IMR-90 (cell line): Measurements from ENCODE around the gene PTPMT1. TPM values are rescaled to one million over a fixed set of nuclear protein-coding genes. Genes with fewer than 3 reads are reported as not detected.

Experiments
- ATAC-seq: fragments of 200-7000 bp; cut with Tn5 transposase; 2 replicates; pipeline ENCODE4 v1.9.1; 2020; ENCODE audit warnings: low read depth, mild to moderate bottlenecking, moderate library complexity
- BruUV-seq: library from RNA; stranded (reverse); fragments of 400-500 nt; replicated peaks from 2 replicates; lab custom pipeline; 2021; lab: Mats Ljungman, UMichigan
- CTCF ChIA-PET: fragments of 300-600 bp; formaldehyde crosslinking; extraction: SDS; loops from one replicate; lab custom pipeline; 2021; ENCODE audit warnings: antibody characterized with exemption; lab: Yijun Ruan, JAX
- POLR2A ChIA-PET: fragments of 300-600 bp; sonication (Branson Sonifier 250); formaldehyde crosslinking; loops from one replicate; lab custom pipeline; 2022; ENCODE audit warnings: antibody characterized with exemption; ENCODE audit not compliant: unreplicated experiment; lab: Charles Lee
- DNase-seq: peaks from one replicate; pipeline ENCODE4 v3.0.0; 2013
- H2AFZ ChIP-seq: replicated peaks from 2 replicates; pipeline ENCODE3; 2013; ENCODE audit warnings: low read length, mild to moderate bottlenecking; ENCODE audit not compliant: poor library complexity
- H2AK5ac ChIP-seq: 2 replicates; pipeline ENCODE4 v1.6.1; 2013; ENCODE audit warnings: low read depth, low read length, inconsistent platforms
- H2AK9ac ChIP-seq: replicated peaks from 2 replicates; pipeline ENCODE3; 2013; ENCODE audit warnings: mild to moderate bottlenecking, low read depth, low read length, moderate library complexity; ENCODE audit not compliant: poor library complexity
- H2BK120ac ChIP-seq: 2 replicates; pipeline ENCODE4 v1.6.1; 2013; ENCODE audit warnings: low read depth, low read length, inconsistent platforms
- H2BK15ac ChIP-seq: 3 replicates; pipeline ENCODE4 v1.6.1; 2013; ENCODE audit warnings: low read depth, low read length, inconsistent platforms
- H2BK20ac ChIP-seq: 2 replicates; pipeline ENCODE4 v1.6.1; 2013; ENCODE audit warnings: low read depth, mild to moderate bottlenecking, inconsistent platforms, low read length, moderate library complexity
- H2BK5ac ChIP-seq: 2 replicates; pipeline ENCODE4 v1.6.1; 2013; ENCODE audit warnings: mild to moderate bottlenecking, low read depth, low read length, inconsistent platforms; ENCODE audit not compliant: poor library complexity, severe bottlenecking
- H3K14ac ChIP-seq: replicated peaks from 2 replicates; pipeline ENCODE4 v1.6.1; 2013; ENCODE audit warnings: low read depth, low read length, inconsistent platforms
- H3K18ac ChIP-seq: 2 replicates; pipeline ENCODE4 v1.6.1; 2013; ENCODE audit warnings: low read depth, low read length, control low read depth
- H3K23ac ChIP-seq: 2 replicates; pipeline ENCODE4 v1.6.1; 2013; ENCODE audit warnings: low read depth, low read length, inconsistent platforms
- H3K27ac ChIP-seq: 2 replicates; pipeline ENCODE4 v1.5.1; 2013; ENCODE audit warnings: mild to moderate bottlenecking, control low read depth, low read length; ENCODE audit not compliant: insufficient read depth
- H3K27me3 ChIP-seq: 2 replicates; pipeline ENCODE4 v1.6.1; 2013; ENCODE audit warnings: low read length; ENCODE audit not compliant: control insufficient read depth, insufficient read depth
- H3K36me3 ChIP-seq: 2 replicates; pipeline ENCODE4 v1.6.1; 2013; ENCODE audit warnings: low read length, mixed read lengths; ENCODE audit not compliant: control insufficient read depth, insufficient read depth
- H3K4ac ChIP-seq: 2 replicates; pipeline ENCODE4 v1.6.1; 2013; ENCODE audit warnings: low read depth, low read length, inconsistent platforms
- H3K4me1 ChIP-seq: 2 replicates; pipeline ENCODE4 v1.6.1; 2013; ENCODE audit warnings: low read length, mixed read lengths; ENCODE audit not compliant: control insufficient read depth, insufficient read depth
- H3K4me2 ChIP-seq: 2 replicates; pipeline ENCODE4 v1.6.1; 2013; ENCODE audit warnings: low read depth, mild to moderate bottlenecking, control low read depth, low read length, moderate library complexity
- H3K4me3 ChIP-seq: 2 replicates; pipeline ENCODE4 v1.5.1; 2013; ENCODE audit warnings: low read depth, mild to moderate bottlenecking, control low read depth, low read length, moderate library complexity; ENCODE audit not compliant: insufficient read depth
- H3K56ac ChIP-seq: 2 replicates; pipeline ENCODE4 v1.6.1; 2013; ENCODE audit warnings: low read length, inconsistent platforms; ENCODE audit not compliant: insufficient read depth; ENCODE audit errors: extremely low read depth
- H3K79me1 ChIP-seq, 2 experiments: 2 replicates each; pipeline ENCODE4 v1.6.1; 2013; ENCODE audit warnings: low read length in 2 of 2, inconsistent platforms in 1 of 2, low read depth in 1 of 2
- H3K9ac ChIP-seq: 2 replicates; pipeline ENCODE4 v1.6.1; 2013; ENCODE audit warnings: low read depth, low read length, control low read depth
- H3K9me1 ChIP-seq: 2 replicates; pipeline ENCODE4 v1.6.1; 2013; ENCODE audit warnings: low read length, inconsistent platforms; ENCODE audit not compliant: insufficient read depth
- H3K9me3 ChIP-seq: 2 replicates; pipeline ENCODE4 v1.6.1; 2013; ENCODE audit warnings: low read length; ENCODE audit not compliant: control insufficient read depth, insufficient read depth
- H4K20me1 ChIP-seq: 2 replicates; pipeline ENCODE4 v1.6.1; 2013; ENCODE audit warnings: low read length, inconsistent platforms; ENCODE audit not compliant: insufficient read depth
- H4K5ac ChIP-seq: 2 replicates; pipeline ENCODE4 v1.6.1; 2013; ENCODE audit warnings: mild to moderate bottlenecking, low read depth, low read length, control low read depth
- H4K8ac ChIP-seq, 2 experiments: 2 replicates each; pipeline ENCODE4 v1.6.1; 2013; ENCODE audit warnings: low read depth in 2 of 2, low read length in 2 of 2, control low read depth in 1 of 2, inconsistent platforms in 1 of 2
- H4K91ac ChIP-seq: 2 replicates; pipeline ENCODE4 v1.6.1; 2013; ENCODE audit warnings: low read depth, low read length, inconsistent platforms; ENCODE audit not compliant: insufficient read depth
- BHLHE40 ChIP-seq: fragments of 150-350 bp; IDR thresholded peaks from 2 replicates; pipeline ENCODE4 v1.6.1; 2016; ENCODE audit warnings: mild to moderate bottlenecking, low read depth, low read length
- CEBPB ChIP-seq: IDR thresholded peaks from 2 replicates; pipeline ENCODE4 v1.6.1; 2012; ENCODE audit warnings: low read depth, low read length, improper control_type of control experiment
- CHD1 ChIP-seq: IDR thresholded peaks from 2 replicates; pipeline ENCODE4 v1.6.1; 2012; ENCODE audit warnings: low read depth, low read length, improper control_type of control experiment
- FOS ChIP-seq: fragments of 150-350 bp; IDR thresholded peaks from 2 replicates; pipeline ENCODE4 v1.6.1; 2016; ENCODE audit warnings: low read depth, low read length
- MAZ ChIP-seq: IDR thresholded peaks from 2 replicates; pipeline ENCODE4 v1.6.1; 2012; ENCODE audit warnings: low read depth, mild to moderate bottlenecking, low read length, improper control_type of control experiment, moderate library complexity, borderline replicate concordance
- RAD21 ChIP-seq: IDR thresholded peaks from 2 replicates; pipeline ENCODE4 v1.6.1; 2012; ENCODE audit warnings: low read length, improper control_type of control experiment
- RCOR1 ChIP-seq: IDR thresholded peaks from 2 replicates; pipeline ENCODE4 v1.6.1; 2012; ENCODE audit warnings: mild to moderate bottlenecking, low read length, improper control_type of control experiment; ENCODE audit not compliant: insufficient replicate concordance
- SMC3 ChIP-seq: fragments of 150-350 bp; IDR thresholded peaks from 2 replicates; pipeline ENCODE4 v1.6.1; 2016; ENCODE audit warnings: low read depth, mild to moderate bottlenecking, antibody characterized with exemption, low read length, moderate library complexity
- WGBS, 2 experiments: methylation state at CpG; one replicate each; pipeline versions ENCODE4 v1.1.5 to v1.1.7; 2013; ENCODE audit warnings: missing lambda C conversion rate in 2 of 2; ENCODE audit not compliant: insufficient read length in 1 of 2; ENCODE audit errors: extremely low coverage in 2 of 2; 5-methylcytosine and 5-hydroxymethylcytosine counted together
- dilution Hi-C: fragments of 300-500 bp; cut with HindIII; formaldehyde crosslinking; loops from one replicate; pipeline ENCODE4 v1.14.3; 2018; ENCODE audit warnings: low sequenced_read_pairs; ENCODE audit not compliant: unreplicated experiment
- in situ Hi-C: fragments of 300-500 bp; cut with MboI; formaldehyde crosslinking; loops from 3 replicates; pipeline ENCODE4 v1.14.3; 2019; ENCODE audit warnings: low sequenced_read_pairs, inconsistent platforms, mixed read lengths
- intact Hi-C: fragments of 100-400 bp; cut with micrococcal nuclease; formaldehyde crosslinking; loops from 2 replicates; pipeline ENCODE4 v1.10.0; 2022
- polyA plus RNA-seq, 3 experiments: library from polyadenylated mRNA; depleted of rRNA; stranded (reverse); fragments of >200 nt; gene quantifications; 2 replicates each; pipeline ENCODE4 v1.2.3, GENCODE V29; 2012; ENCODE audit warnings: low replicate concordance in 1 of 3
- total RNA-seq: library from RNA; depleted of rRNA; stranded (reverse); fragments of >200 nt; gene quantifications from 2 replicates; pipeline ENCODE4 v1.2.3, GENCODE V29; 2012
- TF ChIP-seq, protein P1 (sequence below): fragments of 150-350 bp; IDR thresholded peaks from 2 replicates; pipeline ENCODE4 v1.6.1; 2017; ENCODE audit warnings: mild to moderate bottlenecking, antibody characterized with exemption, low read length, low read depth
- TF ChIP-seq, protein P2 (sequence below): fragments of 150-350 bp; IDR thresholded peaks from 2 replicates; pipeline ENCODE4 v1.6.1; 2016; ENCODE audit warnings: low read depth, mild to moderate bottlenecking, low read length, moderate library complexity, borderline replicate concordance
- TF ChIP-seq, protein P3 (sequence below): conservative IDR thresholded peaks from 2 replicates; pipeline ENCODE4 v1.5.1; 2012; ENCODE audit warnings: mild to moderate bottlenecking, low read depth, low read length, improper control_type of control experiment

The PTPMT1 gene
- total and polyA plus RNA-seq, 2 of the 4 experiments (the other 2 are of a cell fraction), result 51.6 to 55.0 TPM

DNA sequence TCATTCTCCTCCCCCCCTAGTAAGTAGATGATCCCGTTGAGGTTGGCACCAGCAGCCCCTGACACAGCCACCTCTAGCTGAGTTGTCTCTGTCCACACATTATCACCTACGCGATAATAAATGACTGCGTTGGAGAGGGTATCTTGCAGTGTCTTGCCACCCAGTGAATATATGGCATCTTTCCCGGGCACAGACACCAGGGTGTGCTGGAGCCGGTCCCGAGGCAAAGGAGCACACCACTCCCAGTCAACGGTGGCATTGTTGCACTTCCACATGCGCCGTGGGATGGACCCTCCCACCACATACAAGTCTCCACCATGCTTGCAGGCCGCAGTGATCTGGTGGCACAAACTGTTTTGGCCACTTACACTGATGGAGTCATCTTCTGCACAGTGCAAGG is 7.9 kb downstream of the PTPMT1 start:
- no peak overlapping the region for H3K9ac ChIP-seq
- no peak overlapping the region for H3K18ac ChIP-seq
- H3K9me1 ChIP-seq, result peaks cover 17% of the 10 kb centered on the region
- TF ChIP-seq, protein P1, sequence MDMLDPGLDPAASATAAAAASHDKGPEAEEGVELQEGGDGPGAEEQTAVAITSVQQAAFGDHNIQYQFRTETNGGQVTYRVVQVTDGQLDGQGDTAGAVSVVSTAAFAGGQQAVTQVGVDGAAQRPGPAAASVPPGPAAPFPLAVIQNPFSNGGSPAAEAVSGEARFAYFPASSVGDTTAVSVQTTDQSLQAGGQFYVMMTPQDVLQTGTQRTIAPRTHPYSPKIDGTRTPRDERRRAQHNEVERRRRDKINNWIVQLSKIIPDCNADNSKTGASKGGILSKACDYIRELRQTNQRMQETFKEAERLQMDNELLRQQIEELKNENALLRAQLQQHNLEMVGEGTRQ, result no peak
- TF ChIP-seq MAZ (no peak), SMC3 (no peak), RAD21 (no peak), CHD1 (no peak), RCOR1 (no peak), CEBPB (no peak), FOS (no peak), BHLHE40 (no peak)
- TF ChIP-seq, protein P2, sequence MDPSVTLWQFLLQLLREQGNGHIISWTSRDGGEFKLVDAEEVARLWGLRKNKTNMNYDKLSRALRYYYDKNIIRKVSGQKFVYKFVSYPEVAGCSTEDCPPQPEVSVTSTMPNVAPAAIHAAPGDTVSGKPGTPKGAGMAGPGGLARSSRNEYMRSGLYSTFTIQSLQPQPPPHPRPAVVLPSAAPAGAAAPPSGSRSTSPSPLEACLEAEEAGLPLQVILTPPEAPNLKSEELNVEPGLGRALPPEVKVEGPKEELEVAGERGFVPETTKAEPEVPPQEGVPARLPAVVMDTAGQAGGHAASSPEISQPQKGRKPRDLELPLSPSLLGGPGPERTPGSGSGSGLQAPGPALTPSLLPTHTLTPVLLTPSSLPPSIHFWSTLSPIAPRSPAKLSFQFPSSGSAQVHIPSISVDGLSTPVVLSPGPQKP, result no peak
- TF ChIP-seq, protein P3, sequence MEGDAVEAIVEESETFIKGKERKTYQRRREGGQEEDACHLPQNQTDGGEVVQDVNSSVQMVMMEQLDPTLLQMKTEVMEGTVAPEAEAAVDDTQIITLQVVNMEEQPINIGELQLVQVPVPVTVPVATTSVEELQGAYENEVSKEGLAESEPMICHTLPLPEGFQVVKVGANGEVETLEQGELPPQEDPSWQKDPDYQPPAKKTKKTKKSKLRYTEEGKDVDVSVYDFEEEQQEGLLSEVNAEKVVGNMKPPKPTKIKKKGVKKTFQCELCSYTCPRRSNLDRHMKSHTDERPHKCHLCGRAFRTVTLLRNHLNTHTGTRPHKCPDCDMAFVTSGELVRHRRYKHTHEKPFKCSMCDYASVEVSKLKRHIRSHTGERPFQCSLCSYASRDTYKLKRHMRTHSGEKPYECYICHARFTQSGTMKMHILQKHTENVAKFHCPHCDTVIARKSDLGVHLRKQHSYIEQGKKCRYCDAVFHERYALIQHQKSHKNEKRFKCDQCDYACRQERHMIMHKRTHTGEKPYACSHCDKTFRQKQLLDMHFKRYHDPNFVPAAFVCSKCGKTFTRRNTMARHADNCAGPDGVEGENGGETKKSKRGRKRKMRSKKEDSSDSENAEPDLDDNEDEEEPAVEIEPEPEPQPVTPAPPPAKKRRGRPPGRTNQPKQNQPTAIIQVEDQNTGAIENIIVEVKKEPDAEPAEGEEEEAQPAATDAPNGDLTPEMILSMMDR, result no peak
- no peak overlapping the region for H3K4me2 ChIP-seq
- no peak overlapping the region for H4K8ac ChIP-seq
- H3K4me1 ChIP-seq, result peaks cover 14% of the 10 kb centered on the region
- peak overlapping the region; percentile 67 for H2AK9ac ChIP-seq
- H2AK5ac ChIP-seq, result no peak overlapping the region
- no TSS peak for BruUV-seq
- H2BK20ac ChIP-seq, result no peak overlapping the region; the same call in 1 of the 2 replicates
- ATAC-seq (no peak), DNase-seq (no peak)
- in situ Hi-C loops, result no loop called here
- H3K27ac ChIP-seq, result no peak overlapping the region
- H2AFZ ChIP-seq, result no peak overlapping the region
- H3K56ac ChIP-seq, result no peak overlapping the region
- H3K14ac ChIP-seq, result no peak overlapping the region
- H3K36me3 ChIP-seq, result peaks cover 30% of the 10 kb centered on the region
- ChIA-PET POLR2A (no interaction called here), CTCF (no interaction called here)
- no peak overlapping the region; the same call in 1 of the 2 replicates for H3K23ac ChIP-seq
- no peaks in the 10 kb centered on the region for H3K9me3 ChIP-seq
- H4K20me1 ChIP-seq, result peaks cover 13% of the 10 kb centered on the region; the same call in 1 of the 2 replicates
- no peak overlapping the region for H4K5ac ChIP-seq
- H3K4me3 ChIP-seq, result no peak overlapping the region
- no peak overlapping the region for H2BK5ac ChIP-seq
- no peak overlapping the region for H4K91ac ChIP-seq
- H2BK15ac ChIP-seq, result no peak overlapping the region
- H2BK120ac ChIP-seq, result no peak overlapping the region
- WGBS, 2 experiments, result 95% methylated on average over 8 of the region's 11 CpGs; no CpG with 5 or more reads in 1 of the 2 experiments
- intact Hi-C loops, result no loop called here
- no peaks in the 10 kb centered on the region for H3K27me3 ChIP-seq
- H3K4ac ChIP-seq, result no peak overlapping the region
- peaks cover 38 to 61% of the 10 kb centered on the region in 2 experiments for H3K79me1 ChIP-seq
- dilution Hi-C loops, result no loop called here
